Measurements from ENCODE around the gene FILIP1. TPM values are rescaled to one million over a fixed set of nuclear protein-coding genes. Genes with fewer than 3 reads are reported as not detected.

FILIP1 gene
- total and polyA plus RNA-seq, 2 of the 8 experiments (the other 6 are each of a cell fraction or from before 2014, with no cell fraction given), result 2.4 to 5.7 TPM

DNA sequence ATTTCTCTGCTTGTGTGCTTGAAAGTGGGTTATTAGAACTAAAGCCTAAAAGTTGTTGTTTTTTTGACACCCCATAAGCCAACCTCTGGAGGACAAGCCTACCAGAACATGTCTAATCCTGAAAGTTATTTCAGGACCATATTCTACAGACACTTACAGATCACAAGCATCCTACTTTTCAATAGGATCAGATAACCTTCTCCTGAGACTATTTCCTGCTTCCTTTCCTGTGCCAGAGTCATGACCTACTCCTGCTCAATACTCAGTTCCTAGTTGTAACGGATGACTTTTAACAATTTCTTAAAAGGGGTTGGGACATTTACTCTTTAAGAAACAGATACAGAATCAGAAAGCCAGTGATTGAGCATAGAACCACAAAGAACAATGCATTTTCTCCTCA, 5.3 kb upstream of the FILIP1 start:
- H3K4me1 ChIP-seq (replicated peaks in 1 of 4; ENCODE audit: control insufficient read depth in 3 of 4, insufficient read depth in 4 of 4, low read length in 3 of 4), result no peaks in the 10 kb centered on the region
- H4K8ac ChIP-seq (ENCODE audit: extremely low read depth, insufficient read depth, low read length), result no peak overlapping the region
- no peak overlapping the region for H2BK15ac ChIP-seq (ENCODE audit: low read length)
- no peak overlapping the region for H3K23ac ChIP-seq (ENCODE audit: insufficient read length)
- H3K27me3 ChIP-seq (replicated peaks in 1 of 4; ENCODE audit: control insufficient read depth in 3 of 4, extremely low read depth in 1 of 4, insufficient read depth in 3 of 4, low read length in 3 of 4), result no peaks in the 10 kb centered on the region
- no peak overlapping the region for H2AK5ac ChIP-seq (ENCODE audit: low read depth, low read length)
- no peak overlapping the region for H3K4me2 ChIP-seq (ENCODE audit: insufficient read depth in 1 of 2, low read depth in 2 of 2, low read length in 2 of 2)
- no peak overlapping the region for H2BK5ac ChIP-seq (ENCODE audit: low read depth, low read length)
- H2BK12ac ChIP-seq (ENCODE audit: low read depth, low read length), result no peak overlapping the region
- H2AFZ ChIP-seq (ENCODE audit: low read length), result no peak overlapping the region
- no peak for DNase-seq (ENCODE audit: low read depth in 1 of 2, low spot score in 2 of 2)
- no peak overlapping the region for H2BK20ac ChIP-seq (ENCODE audit: low read length)
- ChIA-PET POLR2A (ENCODE audit: partially characterized antibody) (no interaction called here), CTCF (ENCODE audit: partially characterized antibody) (no interaction called here)
- H3K36me3 ChIP-seq (ENCODE audit: control insufficient read depth in 2 of 4, insufficient read depth in 4 of 4, low read length in 3 of 4), result no peaks in the 10 kb centered on the region; a peak in 1 of 8 replicates
- H4K20me1 ChIP-seq (replicated peaks in 1 of 2; ENCODE audit: control insufficient read depth in 1 of 2, insufficient read depth in 2 of 2, low read length in 2 of 2), result no peaks in the 10 kb centered on the region
- H4K5ac ChIP-seq (ENCODE audit: insufficient read length, low read depth, low read length), result no peak overlapping the region
- H3K4ac ChIP-seq (replicated peaks; ENCODE audit: insufficient read length, low read depth, low read length), result no peak overlapping the region
- no peak overlapping the region for H3K9ac ChIP-seq (replicated peaks in 1 of 4; ENCODE audit: extremely low read depth in 1 of 4, low read depth in 3 of 4, low read length in 3 of 4)
- H2BK120ac ChIP-seq (replicated peaks; ENCODE audit: low read depth, low read length), result no peak overlapping the region
- H3K79me1 ChIP-seq (ENCODE audit: low read depth, low read length), result no peaks in the 10 kb centered on the region
- H3K14ac ChIP-seq (ENCODE audit: insufficient read length), result no peak overlapping the region
- no peak for FAIRE-seq
- H4K91ac ChIP-seq (replicated peaks; ENCODE audit: insufficient read length, low read length), result no peak overlapping the region
- WGBS, 2 experiments (ENCODE audit: extremely low coverage in 1 of 2, insufficient coverage in 1 of 2, insufficient read length in 1 of 2, insufficient replicate concordance in 2 of 2, low coverage in 1 of 2, low lambda C conversion rate in 2 of 2, missing lambda C conversion rate in 1 of 2), result 85% methylated on average over 1 of the region's 1 CpG; no CpG with 5 or more reads in 1 of the 2 experiments
- H3K9me3 ChIP-seq (ENCODE audit: insufficient read depth in 2 of 2, low read depth in 1 of 2, low read length in 1 of 2), result no peaks in the 10 kb centered on the region
- H3K23me2 ChIP-seq (ENCODE audit: low read depth, low read length), result no peaks in the 10 kb centered on the region
- H3K56ac ChIP-seq (replicated peaks; ENCODE audit: insufficient read length, low read depth, low read length), result no peak overlapping the region
- no peak overlapping the region for H3K4me3 ChIP-seq (ENCODE audit: extremely low read depth in 1 of 4, insufficient read depth in 2 of 4, low read depth in 3 of 4, low read length in 4 of 4)
- no peak overlapping the region for H3K27ac ChIP-seq (ENCODE audit: low read depth, low read length)
- H3K79me2 ChIP-seq (ENCODE audit: control insufficient read depth in 1 of 2, insufficient read depth in 2 of 2, low read length in 2 of 2), result no peaks in the 10 kb centered on the region
- H3K18ac ChIP-seq (ENCODE audit: extremely low read depth, low read length), result no peak overlapping the region
- TF ChIP-seq SIN3A (conservative IDR thresholded peaks at IDR 0.05 in 1 of 2, IDR thresholded peaks at IDR 0.05 in 1 of 2; ENCODE audit: low read depth in 1 of 2, low read length in 2 of 2), result no peak
- TF ChIP-seq SAP30 (IDR thresholded peaks at IDR 0.05; ENCODE audit: insufficient read depth, insufficient replicate concordance, low read length), result no peak
- TF ChIP-seq EZH2 (IDR thresholded peaks at IDR 0.05; ENCODE audit: low read depth, low read length, severe bottlenecking), result no peak
- TF ChIP-seq, protein P1, sequence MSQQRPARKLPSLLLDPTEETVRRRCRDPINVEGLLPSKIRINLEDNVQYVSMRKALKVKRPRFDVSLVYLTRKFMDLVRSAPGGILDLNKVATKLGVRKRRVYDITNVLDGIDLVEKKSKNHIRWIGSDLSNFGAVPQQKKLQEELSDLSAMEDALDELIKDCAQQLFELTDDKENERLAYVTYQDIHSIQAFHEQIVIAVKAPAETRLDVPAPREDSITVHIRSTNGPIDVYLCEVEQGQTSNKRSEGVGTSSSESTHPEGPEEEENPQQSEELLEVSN (IDR thresholded peaks at IDR 0.05), result no peak
- TF ChIP-seq TAF7 (optimal IDR thresholded peaks at IDR 0.05; ENCODE audit: borderline replicate concordance, low read depth, low read length), result no peak
- no peak for TF ChIP-seq GTF2F1 (IDR thresholded peaks at IDR 0.05; ENCODE audit: borderline replicate concordance, low read depth, low read length)
- TF ChIP-seq, protein P2, sequence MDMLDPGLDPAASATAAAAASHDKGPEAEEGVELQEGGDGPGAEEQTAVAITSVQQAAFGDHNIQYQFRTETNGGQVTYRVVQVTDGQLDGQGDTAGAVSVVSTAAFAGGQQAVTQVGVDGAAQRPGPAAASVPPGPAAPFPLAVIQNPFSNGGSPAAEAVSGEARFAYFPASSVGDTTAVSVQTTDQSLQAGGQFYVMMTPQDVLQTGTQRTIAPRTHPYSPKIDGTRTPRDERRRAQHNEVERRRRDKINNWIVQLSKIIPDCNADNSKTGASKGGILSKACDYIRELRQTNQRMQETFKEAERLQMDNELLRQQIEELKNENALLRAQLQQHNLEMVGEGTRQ (IDR thresholded peaks at IDR 0.05; ENCODE audit: low read length), result no peak
- TF ChIP-seq RFX5 (IDR thresholded peaks at IDR 0.05; ENCODE audit: borderline replicate concordance, low read depth, low read length), result no peak
- TF ChIP-seq SP4 (IDR thresholded peaks at IDR 0.05; ENCODE audit: low read length), result no peak
- TF ChIP-seq RNF2 (IDR thresholded peaks at IDR 0.05; ENCODE audit: borderline replicate concordance, low read depth, low read length, missing control alignments, poor library complexity, severe bottlenecking), result no peak
- TF ChIP-seq FOSL1 (IDR thresholded peaks at IDR 0.05; ENCODE audit: insufficient read depth, low read depth, low read length), result no peak
- TF ChIP-seq SIRT6 (IDR thresholded peaks at IDR 0.05; ENCODE audit: low read length), result no peak

Data from H1 (cell line).